Measurements from ENCODE around the gene JMJD7.

JMJD7 gene

DNA sequence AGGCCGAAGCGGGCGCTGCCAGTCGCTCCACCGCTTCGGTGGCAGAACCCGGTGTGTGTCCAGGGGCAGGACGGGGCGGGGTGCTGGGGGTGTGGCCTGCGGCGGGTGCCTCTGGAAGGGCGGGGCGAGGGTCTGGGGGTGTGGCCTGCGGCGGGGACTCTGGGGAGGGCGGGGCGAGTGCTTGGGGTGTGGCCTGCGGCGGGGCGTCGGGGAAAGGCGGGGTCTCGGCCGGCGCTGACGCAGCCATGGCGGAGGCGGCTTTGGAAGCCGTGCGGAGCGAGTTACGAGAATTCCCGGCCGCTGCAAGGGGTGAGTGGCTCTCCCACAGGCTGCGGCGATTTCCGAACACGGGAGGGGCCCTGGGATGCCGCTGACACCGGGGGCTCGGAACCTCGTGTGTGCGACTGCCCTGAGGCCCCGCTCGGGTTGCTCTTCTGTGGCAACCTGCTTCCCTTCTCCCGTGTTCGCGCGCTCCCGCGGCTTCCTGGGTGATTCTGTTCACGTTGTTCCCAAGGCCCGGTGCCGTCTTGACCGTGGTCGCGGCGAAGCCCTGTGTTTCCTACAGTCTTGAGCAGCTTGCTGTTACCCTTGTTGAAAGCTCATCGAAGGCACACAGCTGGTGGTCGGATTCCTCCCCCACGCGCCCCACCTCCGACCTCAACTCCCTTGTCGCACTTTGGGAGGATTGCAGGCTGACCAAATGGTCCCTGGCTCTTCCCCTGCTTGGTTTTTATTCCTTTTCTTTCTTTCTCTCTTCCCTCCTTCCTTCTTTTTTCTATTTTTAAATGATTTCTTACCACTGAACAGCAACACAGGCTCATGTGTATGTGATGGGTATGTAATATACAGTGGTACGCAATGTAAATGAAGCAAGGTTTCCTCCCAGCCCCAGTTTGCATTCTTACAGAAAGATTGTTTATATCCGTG is at the start of gene JMJD7:
JMJD7 (plus strand) TSS at position 213 of the 927 bp plus-strand sequence; CDS start at position 246, 33 bp downstream.
- DNase-seq: peak; percentile 40 to 73

DNA sequence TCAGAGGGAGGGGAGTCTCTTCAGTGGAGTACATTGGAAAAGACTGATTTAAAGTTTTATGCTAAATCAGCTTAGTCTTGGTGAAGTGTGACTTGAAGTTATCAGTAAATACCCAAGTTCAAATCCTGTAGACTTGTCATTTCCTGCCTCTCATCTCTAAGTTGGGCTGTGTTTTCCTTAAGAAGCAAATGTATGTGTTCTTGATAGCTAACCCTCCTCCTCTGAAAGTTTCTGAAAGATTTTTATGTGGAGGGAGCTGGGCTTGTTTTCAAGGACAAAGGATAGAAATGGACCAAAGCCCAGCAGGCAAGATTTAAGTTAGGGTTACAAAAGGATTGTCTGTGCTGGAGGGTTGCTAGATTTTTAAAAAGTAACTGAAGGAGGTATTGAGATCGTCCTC is 49.4 kb upstream of the JMJD7 start:
- DNase-seq: no peak

DNA sequence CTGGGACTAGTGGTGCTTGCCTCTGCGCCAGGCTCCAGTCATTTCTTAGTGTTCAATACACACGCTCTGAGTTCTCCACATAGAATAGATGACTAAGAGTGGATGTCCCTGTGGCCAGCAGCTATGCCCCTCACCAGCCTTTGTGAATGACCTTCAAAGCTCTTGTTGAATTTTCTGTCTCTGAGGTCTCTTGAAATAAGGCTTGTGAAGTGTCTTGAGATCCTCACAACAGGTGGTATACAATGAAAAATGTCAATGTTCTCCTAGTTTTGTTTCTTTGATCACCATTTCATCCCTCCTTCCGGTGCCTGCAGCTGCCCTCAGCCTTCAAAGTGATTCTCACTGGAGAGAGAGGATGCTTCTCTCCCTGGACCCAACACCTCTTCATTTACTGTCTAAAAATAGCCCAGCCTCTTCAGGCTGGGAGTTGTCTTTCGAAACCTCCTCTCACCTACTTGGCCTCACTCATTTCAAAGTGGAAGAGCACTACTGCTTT is 48.2 kb upstream of the JMJD7 start:
- DNase-seq: no peak

DNA sequence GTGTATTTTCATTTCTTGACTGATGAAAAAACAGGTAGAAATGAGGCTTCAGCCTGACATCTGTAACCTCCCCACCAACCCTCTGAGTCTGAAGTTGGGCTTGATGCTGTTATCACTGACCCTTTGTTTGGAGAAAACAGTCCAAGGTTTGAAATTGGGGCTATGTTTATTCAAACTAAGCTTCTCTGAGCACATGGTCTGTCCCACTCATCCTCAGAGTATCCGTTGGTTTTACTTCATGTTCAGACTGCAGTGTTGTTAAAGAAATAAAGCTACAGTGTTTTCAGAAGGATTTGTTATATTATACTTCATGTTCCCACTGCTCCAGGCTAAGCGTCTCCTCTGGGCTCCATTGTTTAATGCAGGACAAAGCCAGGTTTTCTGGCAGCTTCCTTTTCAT is 47.6 kb upstream of the JMJD7 start:
- DNase-seq: no peak

DNA sequence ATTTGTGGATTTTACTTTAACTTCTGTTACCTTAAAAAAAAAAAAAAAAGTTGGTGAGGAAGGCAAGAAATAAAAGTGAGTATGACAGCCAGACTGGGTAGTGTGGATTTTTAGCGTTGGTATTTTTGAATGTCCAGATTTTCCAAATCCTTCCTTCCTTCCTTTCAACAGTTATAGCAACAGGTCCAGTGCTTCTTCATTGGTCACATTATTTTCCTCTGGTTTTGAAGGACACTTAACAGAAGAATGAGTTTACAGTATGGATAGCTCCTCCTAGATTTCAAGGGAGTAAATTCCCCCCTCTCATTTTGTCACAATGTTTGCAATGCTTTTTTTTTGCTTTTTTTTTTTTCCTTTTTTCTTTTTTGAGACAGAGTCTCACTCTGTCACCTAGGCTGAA is 47.2 kb upstream of the JMJD7 start:
- no peak for DNase-seq

DNA sequence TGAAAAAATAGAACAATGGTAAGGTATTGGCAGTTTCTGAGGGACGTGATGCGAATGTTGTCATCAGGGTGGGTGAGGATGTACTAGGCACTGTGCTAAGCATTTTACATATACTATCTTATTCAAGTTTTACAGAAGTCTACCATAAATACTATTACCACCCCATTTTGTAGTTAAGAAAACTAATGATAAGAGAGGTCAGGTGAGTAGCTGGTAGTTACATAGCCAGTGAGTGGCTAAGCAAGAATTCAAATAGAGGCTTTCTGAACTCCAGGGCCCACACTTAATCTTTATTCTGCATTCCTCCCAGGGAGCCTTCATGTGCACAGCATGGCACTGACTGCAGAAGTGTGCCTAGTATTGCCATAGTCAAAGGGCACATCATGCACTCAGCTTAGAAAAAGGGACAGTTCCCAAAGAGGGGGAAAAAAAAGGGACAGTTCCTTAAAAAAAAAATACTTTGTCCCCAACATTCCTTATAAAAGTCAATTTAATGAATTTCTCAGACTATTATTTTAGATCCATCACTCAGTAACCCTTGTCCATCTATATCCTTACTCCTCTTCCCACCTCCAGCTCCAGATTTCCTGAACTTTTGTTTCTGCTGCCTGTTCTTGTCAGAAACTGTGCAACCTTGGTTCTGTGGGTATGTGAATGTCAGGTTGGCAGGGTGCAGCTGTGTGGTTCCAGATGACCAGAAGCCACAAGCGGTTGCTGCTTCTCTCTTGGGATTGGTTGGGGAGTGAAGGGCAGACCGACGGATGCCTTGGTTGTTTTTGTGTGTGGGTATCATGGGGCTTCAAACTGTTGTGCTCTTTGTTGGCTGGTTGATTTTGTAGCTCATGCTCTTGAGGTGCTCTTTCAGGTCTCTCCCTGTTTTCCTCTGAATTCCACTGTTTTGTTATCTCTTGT is 45.3 kb upstream of the JMJD7 start:
- DNase-seq: no peak

DNA sequence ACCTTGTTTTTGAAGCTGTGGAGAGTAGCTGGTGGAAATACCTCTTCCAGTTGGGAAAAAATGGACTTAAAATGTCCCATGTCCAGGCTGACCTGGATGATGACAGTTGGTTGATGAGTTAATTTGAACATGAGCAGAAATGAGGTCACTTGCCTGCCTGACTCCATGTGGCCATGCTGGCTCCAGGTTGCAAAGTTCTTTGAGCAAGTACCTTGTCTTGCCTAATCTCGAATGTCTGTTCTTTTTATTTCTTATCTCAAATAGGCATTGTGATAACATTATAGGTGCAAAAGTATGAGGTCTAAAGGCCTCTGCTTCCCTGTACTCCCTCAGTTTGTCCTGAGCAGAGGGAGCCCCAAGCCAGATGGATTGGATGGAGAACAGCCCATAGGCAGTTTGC is 44.6 kb upstream of the JMJD7 start:
- DNase-seq: no peak

DNA sequence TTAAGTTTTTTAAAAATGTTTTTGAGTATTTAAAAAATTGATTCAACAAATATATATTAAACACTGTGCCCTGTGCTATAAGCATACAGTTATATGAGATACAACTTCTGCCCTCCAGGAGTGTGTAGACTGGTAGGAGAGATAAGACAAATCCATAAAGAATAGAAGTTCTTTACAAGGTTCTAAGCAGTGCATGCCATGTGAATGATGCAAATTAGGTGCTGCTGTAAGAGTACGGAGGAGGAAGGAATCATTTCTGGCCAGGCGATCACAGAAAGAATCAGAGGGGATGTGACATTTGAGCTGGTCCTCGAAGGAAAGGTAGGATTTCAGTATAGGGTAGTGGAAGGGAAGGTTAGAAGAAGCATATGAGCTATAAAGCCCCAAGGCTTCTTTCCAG is 39.6 kb upstream of the JMJD7 start:
- DNase-seq: no peak

DNA sequence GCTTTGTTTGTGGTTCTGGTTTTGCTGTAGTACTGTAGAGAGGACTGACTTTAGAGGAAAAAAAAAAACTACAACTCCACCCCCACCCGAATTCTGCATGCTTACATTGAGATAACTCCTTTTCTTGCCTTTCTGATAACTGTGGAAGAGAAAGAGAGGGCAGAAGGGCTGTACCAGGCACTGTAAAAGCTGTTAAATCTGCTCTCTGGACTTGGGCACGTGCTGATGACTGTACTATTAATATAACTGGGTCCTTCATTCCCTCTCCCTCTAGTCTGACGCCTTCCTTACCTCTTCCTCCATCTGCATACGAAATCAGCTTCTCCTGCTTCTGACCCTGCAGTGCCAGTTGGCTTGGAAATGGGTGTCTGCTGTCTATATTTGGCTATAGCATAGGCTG is 38.7 kb upstream of the JMJD7 start:
- DNase-seq: no peak

DNA sequence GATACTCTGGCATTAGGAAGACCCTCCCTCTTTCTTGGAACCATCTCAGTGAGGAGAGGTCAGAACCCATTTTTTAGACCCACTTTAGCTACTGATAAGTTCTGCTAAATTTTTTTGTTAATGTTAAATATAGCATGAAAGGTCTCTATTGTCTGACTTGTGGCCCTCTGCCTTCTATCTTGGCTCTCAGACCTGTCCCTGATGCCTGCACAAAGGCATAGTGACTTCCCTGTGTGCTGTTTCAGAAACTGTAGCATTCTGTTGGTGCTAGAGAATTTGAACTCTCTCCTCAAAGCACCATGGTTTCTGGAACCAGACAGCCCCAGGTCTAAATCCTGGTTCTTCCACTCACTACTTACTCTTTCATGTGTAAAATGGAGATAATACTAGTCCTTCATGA is 38.2 kb upstream of the JMJD7 start:
- no peak for DNase-seq

DNA sequence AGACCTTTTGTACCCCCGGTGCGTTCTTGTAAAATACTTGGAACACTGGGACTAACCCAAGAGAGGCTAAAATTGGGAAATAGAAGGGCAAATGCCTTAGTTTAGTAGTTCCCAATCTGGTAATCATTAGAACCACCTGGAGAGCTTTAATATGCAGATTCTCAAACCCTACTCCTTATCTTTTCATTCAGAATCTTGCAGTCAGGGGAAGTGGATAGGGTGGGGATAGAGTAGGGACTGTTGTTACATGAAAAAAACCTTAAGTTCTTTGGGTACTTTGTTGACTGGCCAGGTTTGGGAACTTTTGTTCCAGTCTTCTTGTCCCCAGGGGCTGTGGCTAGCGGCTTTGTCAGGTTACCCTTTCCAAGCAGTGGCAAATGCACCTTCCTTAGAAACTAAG is 37.7 kb upstream of the JMJD7 start:
- no peak for DNase-seq

DNA sequence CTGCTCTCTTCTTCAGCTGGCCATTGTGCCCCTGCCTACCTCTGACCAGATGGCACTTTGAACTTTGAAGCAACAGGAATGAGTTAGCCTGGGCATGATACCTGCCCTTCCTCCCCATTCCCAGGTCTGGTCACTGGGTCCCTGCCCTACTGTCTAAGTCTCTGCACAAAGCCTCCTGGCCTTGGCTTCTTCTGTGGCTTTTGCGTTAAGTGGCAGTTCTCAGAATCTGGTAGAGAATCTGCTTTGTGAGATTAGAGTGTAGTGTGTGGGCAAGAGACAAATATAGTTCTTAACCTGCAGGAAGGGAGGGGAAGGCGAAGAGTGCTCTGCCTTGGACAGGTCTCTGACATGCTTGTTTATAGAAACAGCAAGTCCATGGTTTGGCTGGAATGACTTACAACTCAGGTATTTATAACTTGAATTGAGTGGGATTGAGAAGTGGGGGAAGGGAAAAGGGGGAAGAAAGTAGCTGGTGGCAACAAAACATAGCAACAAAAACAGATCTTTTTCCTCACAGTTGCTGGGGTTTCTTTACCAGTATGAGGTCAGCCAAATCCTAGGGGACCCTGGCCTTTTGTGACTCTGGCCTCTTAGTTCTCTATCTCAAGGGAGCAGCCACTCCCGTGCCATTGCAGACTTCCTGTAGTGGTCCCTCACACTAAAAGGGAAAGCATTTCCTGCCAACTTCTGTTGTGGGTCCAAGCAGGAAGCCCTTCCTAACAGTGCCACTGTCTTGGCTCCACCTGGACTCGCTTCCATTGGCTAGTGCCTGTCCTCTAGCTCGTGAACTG is 36.9 kb upstream of the JMJD7 start:
- no peak for DNase-seq

DNA sequence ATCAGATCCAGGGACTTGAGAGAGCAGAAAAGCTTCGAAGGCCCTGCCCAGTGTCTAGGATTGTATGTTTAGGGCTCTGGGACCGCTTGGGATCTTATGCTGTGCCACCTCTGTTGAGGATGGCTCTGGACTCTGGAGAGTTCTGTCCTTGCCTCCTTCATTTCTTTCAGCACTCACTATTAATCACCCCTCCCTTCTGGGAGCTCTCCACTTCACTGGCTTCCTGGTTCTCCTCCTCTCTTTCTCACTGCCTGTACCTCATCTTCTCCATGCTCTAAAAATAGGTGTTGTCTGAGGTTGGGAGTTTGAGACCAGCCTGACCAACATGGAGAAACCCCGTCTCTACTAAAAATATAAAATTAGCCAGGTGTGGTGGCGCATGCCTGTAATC is 36.4 kb upstream of the JMJD7 start:
- no peak for DNase-seq

DNA sequence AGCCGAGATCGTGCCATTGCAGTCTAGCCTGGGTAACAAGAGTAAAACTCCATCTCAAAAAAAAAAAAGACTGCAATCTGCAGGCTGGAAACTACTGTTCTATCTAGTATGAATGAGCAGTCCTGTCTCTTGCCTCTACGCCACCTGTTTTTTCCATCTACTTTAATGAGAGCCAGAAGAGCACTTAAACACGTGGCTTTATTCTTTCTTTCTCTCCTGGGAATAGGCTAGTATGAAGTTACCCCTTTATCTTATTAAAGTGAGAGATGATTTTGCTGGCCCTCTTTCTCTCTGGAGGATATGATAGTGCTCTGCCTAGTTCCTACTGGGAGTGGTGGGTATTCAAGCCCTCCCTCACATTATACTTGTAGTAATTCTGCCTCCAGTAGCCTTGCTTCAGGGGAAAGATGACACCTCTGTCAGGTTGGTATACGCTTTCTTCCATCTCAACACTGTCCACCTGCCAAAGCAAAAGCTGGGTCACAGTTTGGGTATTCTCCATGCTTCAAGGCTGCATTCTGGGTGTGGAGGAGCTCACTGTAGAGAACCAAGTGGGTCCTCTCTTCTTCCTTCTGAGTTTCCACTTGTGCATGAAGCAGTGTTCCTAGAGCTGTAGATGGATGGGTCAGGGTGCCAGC is 35.8 kb upstream of the JMJD7 start:
- DNase-seq: no peak

DNA sequence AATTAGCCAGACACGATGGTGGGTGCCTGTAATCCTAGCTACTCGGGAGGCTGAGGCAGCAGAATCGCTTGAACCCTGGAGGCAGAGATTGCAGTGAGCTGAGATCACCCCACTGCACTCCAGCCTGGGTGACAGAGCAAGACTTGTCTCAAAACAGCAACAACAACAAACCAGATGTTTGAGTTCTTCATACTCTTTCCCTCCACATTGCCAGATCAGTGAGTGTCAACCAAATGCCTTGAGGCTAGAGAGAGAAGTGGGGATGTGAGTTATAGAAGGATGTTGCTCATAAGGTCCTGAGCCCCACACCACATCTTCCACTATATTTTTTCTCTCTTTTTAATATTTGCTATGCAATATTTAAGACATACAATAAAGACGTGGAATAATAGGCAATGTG is 33.8 kb upstream of the JMJD7 start:
- DNase-seq: no peak

DNA sequence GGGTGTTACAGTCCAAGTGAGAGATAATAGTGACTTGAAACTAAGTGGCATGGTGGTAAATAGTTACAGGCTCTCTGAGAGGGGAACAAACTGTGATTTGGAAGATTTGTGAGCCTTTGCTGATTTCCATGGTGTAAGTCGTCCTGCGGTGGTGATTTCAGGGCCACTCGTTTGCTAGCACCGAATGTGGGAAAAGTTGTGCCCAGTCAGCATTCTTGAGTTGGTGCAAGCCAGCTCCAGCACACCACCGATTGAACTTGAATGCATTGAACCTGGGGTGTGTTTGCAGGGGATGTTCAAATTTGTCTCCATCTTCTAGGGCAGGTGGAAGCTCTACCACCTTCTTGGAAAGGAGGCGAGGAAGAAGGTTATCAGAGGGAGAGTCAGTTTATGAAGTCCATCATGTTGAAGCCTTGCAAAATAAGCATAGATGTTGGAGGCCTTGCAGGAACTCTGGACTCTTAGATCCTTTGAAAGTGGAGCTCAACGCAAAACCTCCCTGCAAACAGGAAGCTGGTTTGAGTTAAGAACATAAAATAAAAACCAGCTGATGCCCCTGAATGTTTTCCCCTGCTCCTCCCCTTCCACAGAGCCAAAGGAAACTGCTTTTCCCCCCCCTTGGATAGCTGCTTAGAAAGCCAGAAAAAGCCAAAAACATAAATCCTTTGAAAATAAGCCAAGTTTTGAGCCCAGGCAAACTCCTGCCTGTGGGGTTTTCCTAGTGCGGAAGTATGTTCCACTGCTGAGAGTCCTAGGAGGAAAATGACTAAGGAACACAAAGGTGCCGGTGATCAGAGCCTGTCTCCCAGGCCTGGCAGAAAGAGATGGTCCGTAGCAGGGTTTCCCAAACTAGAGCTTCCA is 31.7 kb upstream of the JMJD7 start:
- DNase-seq: no peak

DNA sequence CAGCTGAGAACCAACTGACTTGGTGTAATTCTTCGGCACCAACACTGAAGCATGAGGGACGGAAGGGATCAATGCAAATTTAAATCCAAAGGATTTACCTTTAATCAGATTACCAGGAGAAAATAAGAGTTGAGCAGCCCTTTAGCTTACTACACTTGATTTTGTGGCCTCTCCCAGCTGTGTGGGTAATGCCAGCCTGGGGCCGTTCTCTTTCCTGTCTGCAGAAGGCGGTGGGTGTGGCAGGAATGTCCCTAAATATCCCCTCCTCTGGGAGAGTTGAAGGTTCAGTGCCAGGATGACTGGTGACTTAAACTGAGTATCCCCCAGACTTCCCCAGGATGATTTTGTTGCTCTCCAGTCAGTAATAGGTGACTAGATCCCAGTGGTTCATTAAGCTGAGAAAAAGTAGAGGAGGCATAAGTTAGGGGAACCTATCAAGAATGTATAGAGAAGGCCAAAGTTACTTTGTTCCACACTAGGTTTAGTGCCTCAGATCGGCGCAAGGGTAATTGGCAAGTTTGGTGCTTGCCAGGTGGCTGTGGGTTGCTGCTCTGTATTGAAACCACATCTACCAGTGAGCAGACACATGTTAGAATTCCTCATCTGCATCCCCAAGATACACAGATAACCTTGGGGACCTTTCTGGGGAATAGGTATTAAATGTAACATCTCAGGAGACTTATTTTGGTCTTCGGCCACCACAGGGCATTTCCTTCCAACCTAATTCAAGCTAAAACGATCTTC is 30.5 kb upstream of the JMJD7 start:
- no peak for DNase-seq

DNA sequence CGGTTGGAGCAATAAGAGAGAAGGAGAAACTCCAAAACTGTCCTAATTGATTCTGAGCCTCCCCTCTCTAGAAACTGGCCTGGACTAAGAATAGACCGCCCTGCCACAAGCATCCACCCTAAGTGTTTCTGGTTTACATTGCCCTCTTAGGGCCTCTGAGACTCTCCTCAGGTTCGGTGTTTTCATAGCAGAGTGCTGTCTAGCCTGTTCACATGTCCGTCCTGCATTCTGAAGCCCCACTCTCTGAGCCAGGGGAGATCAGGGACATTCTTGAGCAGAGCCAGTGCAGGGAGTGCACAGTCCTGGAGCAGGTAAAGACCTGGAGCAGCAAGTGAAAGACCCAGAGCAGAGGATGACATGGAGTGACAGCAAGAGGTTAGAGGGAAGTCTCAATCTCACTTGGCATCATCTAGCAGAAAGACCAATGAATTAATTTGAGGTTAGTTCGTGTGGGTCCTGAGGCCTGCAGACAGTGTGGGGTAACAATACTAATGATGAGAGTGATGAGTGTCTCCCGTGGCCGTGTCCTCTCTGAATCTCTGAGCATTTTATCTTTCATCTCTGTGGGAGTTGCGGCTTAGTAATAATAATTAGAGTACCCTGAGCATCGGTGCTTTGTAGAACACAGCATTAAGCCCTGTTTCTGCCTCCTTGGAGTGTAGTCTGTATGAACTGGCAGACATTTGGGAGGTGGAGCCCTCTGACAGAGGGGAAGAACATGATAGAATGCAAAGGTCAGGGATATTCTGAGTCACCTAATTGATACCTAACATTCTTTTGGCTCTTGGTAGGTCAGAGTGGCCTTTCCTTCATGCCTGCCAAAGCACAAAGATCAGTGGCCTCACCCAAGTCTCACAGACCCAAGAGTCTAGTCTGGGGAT is 29.0 kb upstream of the JMJD7 start:
- DNase-seq: no peak

DNA sequence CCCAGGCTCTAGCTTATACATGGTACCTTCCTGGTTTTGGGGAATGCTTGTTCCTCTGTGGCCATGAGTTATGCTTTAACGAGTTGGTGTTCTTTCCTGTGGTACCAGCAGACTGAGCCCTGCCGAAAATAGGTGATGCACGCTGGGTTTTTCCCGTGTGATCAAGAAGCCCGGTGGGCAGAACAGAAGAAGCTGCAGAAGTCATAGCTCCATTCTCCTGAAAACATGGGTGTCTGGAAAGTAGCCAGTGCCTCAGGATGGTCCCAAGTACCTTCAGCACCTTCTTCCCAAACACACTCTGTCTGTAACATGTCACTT is 28.4 kb upstream of the JMJD7 start:
- no peak for DNase-seq

DNA sequence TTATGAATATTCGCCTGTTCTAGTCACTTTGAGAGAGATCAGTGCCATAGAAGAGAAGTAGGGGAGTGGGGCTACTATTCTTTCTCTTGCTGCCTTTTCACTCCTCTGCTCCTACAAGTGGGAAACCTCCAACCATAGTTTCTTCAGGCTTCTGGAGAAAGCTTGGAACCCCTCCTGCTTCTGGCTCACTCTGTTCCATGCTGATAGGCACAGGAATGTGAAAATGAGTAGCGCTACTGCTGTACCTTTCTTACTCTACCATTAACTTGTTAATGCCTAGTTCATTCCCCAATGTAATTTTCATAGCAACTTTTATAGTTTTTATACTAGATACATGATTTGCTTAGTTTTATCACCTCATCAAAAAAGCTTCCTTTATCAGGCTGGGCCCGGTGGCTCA is 26.7 kb upstream of the JMJD7 start:
- DNase-seq: no peak

All from NCI-H1930 (cell line).